Measurements from ENCODE around the gene KRTAP5-10. TPM values are rescaled to one million over a fixed set of nuclear protein-coding genes. Genes with fewer than 3 reads are reported as not detected.
"Not testable (repeated sequence)": the region's sequence is repeated elsewhere in the genome, so short reads cannot be mapped to it uniquely, and the experiment has no call there.

Gene KRTAP5-10
- total and polyA plus RNA-seq, 12 donors = 0.06 to 0.48 (median 0.27) TPM; not detected in 9

GRCh38 chr11:71532036-71532610 lies 33.2 kb upstream of the KRTAP5-10 start:
- Histone ChIP-seq H3K4me1 (replicated peaks in 1 of 2) (no peaks in the 10 kb centered on the region), H3K36me3 (replicated peaks in 1 of 2) (no peaks in the 10 kb centered on the region), H3K4me3 (no peak overlapping the region), H3K27me3 (no peaks in the 10 kb centered on the region), H3K9me3 (replicated peaks in 1 of 3) (no peaks in the 10 kb centered on the region), H3K27ac (no peak overlapping the region)
- WGBS, 4 donors = 50 to 58% (median 53%) methylated on average over 10 of the region's 10 CpGs
- intact Hi-C loops (cut with DNase I) = no loop called here
- DNase-seq = no peak
- TF ChIP-seq CTCF (IDR thresholded peaks at IDR 0.05) (no peak), POLR2A (IDR thresholded peaks at IDR 0.05) (no peak)

GRCh38 chr11:71534711-71535608 lies 30.4 kb upstream of the KRTAP5-10 start:
- H3K27ac ChIP-seq; H3K4me3 ChIP-seq; H3K9me3 ChIP-seq (replicated peaks in 1 of 3); H3K27me3 ChIP-seq; H3K36me3 ChIP-seq (replicated peaks in 1 of 2); H3K4me1 ChIP-seq (replicated peaks in 1 of 2); intact Hi-C loops (cut with DNase I); DNase-seq: not testable (repeated sequence)
- WGBS, 4 donors = 52 to 85% (median 64%) methylated on average over 15 to 17 of the region's 17 CpGs

- TF ChIP-seq CTCF (IDR thresholded peaks at IDR 0.05) = no peak
- TF ChIP-seq POLR2A (IDR thresholded peaks at IDR 0.05) = no peak
- WGBS, 4 donors = 81 to 96% (median 91%) methylated on average over 9 of the region's 9 CpGs
- Histone ChIP-seq H3K9me3 (replicated peaks in 1 of 3) (no peaks in the 10 kb centered on the region), H3K4me3 (no peak overlapping the region), H3K36me3 (replicated peaks in 1 of 2) (no peaks in the 10 kb centered on the region), H3K27ac (no peak overlapping the region), H3K27me3 (no peaks in the 10 kb centered on the region), H3K4me1 (replicated peaks in 1 of 2) (no peaks in the 10 kb centered on the region)
- intact Hi-C loops (cut with DNase I) = no loop called here
- DNase-seq = no peak
Observed at GRCh38 chr11:71535825-71536224, 29.5 kb upstream of the KRTAP5-10 start.

- WGBS, 4 donors = 84 to 93% (median 90%) methylated on average over 9 of the region's 9 CpGs
- no peak overlapping the region for H3K27ac ChIP-seq
- no peak overlapping the region for H3K4me3 ChIP-seq
- H3K4me1 ChIP-seq (replicated peaks in 1 of 2) = no peaks in the 10 kb centered on the region
- H3K9me3 ChIP-seq (replicated peaks in 1 of 3) = no peaks in the 10 kb centered on the region
- intact Hi-C loops (cut with DNase I) = no loop called here
- no peaks in the 10 kb centered on the region for H3K36me3 ChIP-seq (replicated peaks in 1 of 2)
- no peaks in the 10 kb centered on the region for H3K27me3 ChIP-seq
- no peak for DNase-seq
- no peak for TF ChIP-seq CTCF (IDR thresholded peaks at IDR 0.05)
- no peak for TF ChIP-seq POLR2A (IDR thresholded peaks at IDR 0.05)
Observed at GRCh38 chr11:71537537-71537936, 27.8 kb upstream of the KRTAP5-10 start.

GRCh38 chr11:71537977-71538665 lies 27.2 kb upstream of the KRTAP5-10 start, which contains the start of gene KRTAP5-8:
Gene KRTAP5-8 (plus strand): TSS chr11:71538025. CDS start chr11:71538056, 31 bp downstream.
- H3K27me3 ChIP-seq; H3K27ac ChIP-seq; DNase-seq; intact Hi-C loops (cut with DNase I); H3K9me3 ChIP-seq (replicated peaks in 1 of 3); H3K36me3 ChIP-seq (replicated peaks in 1 of 2); H3K4me3 ChIP-seq; H3K4me1 ChIP-seq (replicated peaks in 1 of 2): not testable (repeated sequence)
- 67 to 76% methylated on average over 4 of the region's 4 CpGs; no CpG with 5 or more reads in 2 of the 4 donors for WGBS, 4 donors
